Stimulated activated CD8-positive, alpha-beta memory T cell treated with anti-CD3 and anti-CD28 coated beads, Interleukin-4, amount 100 ng/mL, for 24 hours (primary cell): ENCODE results near the gene DDX31.

ENCODE experiments used
- DNase-seq: peaks from one replicate; pipeline ENCODE4 v3.0.0-alpha.2; 2020; ENCODE audit warnings: low read depth

Gene DDX31

GRCh38 chr9:132672413-132672690, 2.6 kb upstream of the DDX31 start:
- DNase-seq: no peak

DNA sequence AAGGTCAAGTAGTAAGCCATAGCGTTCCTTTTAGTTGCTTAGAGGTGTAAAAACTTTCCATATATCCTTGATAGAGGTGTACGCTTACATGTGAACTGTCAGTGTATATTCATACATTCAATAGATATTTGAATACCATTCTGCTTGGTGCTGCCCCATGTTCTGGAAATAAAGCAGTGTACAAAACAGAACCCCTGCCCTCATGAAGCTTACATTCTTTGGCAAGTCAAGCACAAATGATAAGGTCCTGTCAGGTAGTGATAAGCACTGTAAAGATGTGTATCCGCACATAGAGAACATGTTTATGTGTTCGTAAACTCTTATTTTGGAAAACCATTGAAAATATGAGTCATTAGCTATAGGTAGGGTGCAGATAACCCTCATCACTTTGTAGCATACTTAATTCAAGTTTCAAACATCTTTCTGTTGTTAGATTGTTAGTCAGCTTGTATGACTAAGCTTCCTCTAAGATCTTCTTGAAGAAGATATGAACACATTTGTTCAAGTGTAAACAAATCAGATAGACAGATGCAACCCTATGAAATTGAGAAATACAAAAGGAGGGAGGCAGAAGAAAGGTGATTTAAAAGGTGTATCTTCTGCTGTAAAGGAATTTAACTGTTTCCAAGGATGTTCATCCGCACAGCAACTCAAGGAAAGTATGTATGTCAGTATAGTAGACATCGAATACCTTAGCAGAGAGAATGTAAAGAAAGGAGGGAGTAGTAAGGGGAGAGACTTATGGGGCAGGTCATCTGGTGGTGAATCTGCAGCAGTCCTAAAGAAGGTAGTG, 2.0 kb upstream of the DDX31 start:
- DNase-seq: no peak

DNA sequence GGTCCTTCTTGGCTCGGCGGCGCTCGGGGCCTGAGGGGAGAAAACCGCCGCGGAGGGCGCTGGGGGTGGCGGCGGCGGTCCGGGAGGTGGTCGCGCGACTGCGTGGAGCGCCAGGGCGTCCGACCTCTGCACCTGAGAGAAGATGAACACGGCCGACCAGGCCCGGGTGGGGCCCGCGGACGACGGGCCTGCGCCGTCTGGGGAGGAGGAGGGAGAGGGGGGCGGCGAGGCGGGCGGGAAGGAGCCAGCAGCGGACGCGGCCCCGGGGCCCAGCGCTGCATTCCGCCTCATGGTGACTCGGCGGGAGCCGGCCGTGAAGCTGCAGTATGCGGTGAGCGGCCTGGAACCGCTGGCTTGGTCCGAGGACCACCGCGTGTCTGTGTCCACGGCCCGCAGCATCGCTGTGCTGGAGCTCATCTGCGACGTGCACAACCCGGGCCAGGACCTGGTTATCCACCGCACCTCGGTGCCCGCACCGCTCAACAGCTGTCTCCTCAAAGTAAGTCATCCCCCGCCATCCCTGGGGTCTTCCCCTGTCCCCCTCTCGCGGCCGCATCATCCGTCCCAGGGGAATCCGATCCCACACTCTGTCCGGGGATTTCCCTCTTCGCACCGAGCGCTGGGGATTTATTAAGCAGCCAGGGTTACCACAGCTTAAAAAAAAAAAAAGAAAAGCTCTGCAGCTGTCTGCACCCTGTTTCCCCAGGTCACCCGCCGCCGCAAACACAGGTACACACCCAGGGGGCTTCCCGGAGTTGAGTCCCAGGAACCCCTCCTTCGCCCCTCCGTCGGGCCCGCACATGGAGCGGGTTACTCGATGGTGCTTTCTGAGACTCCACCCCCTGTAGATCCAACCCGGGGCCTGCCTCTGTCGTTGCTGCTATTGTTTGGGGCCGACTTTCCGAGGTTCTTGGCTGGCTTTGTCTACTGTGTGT, 941 bp upstream of the DDX31 start, which contains the start of gene GTF3C4:
GTF3C4 (plus strand) TSS at position 8 of the 935 bp plus-strand sequence; CDS start at position 143, 135 bp downstream.
- peak; percentile 28 for DNase-seq

- no peak for DNase-seq
Measured at GRCh38 chr9:132669319-132669697, 475 bp downstream of the DDX31 start.

- no peak for DNase-seq
Measured at GRCh38 chr9:132663851-132664250, 5.9 kb downstream of the DDX31 start.

DNA sequence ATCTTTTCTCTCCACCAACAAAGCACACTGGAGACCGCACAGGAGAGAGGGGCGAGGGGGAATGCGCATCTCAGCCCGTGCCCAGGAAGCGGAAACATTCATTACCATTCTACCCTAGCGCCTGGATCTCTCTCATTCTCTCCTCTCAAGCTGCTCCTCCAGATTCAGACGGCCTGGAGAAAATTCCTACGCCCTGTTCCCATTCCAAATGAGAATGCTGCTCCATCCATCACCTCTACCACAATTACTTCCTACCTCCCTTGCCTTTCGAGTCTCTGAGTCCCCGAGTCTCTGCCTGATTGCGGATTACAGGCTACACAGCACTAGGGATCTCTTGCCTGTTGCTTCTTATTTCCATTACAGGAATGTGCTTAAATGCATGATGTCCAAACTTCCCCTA, 6.7 kb downstream of the DDX31 start:
- DNase-seq: no peak

GRCh38 chr9:132662152-132662945, 7.4 kb downstream of the DDX31 start:
- DNase-seq: no peak

GRCh38 chr9:132656299-132656698, 13.5 kb downstream of the DDX31 start:
- no peak for DNase-seq

GRCh38 chr9:132651259-132651658, 18.5 kb downstream of the DDX31 start:
- DNase-seq: no peak

DNA sequence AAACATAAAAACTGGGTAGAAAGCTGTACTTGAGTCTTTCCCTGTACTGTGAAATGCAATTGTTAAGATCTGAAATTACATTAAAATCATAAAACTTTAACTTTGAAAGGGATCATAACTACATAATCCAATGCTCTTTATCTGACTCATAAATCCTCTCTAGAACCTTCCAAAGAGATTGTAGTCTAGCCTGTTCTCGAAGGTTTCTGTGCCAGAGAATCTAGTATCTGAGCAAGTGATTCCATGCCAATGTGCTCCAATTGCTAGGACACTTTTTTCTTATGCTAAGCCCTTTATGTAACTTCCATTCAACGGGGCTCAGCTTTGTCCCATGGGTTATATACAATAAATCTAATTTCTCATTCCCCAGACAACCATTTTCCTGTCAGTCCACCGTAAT, 21.1 kb downstream of the DDX31 start:
- DNase-seq: no peak

DNA sequence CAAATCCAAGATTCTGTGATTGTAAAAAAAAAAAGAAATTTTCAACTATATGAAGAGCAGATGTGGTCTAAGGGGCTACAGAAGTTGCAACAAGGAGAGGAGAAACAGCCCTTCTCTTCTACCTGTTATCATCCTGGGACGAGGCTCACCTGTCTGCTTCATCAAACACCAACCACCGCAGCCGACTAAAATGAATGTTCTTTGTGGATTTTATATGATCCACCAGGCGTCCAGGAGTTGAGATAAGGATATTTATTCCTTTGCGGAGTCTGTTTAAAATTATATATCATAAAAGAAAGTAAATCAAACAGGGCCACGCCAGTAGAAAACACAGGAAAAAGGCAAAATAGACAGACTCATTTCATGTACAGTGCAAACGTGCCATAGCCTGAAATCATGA, 21.5 kb downstream of the DDX31 start:
- no peak for DNase-seq

DNA sequence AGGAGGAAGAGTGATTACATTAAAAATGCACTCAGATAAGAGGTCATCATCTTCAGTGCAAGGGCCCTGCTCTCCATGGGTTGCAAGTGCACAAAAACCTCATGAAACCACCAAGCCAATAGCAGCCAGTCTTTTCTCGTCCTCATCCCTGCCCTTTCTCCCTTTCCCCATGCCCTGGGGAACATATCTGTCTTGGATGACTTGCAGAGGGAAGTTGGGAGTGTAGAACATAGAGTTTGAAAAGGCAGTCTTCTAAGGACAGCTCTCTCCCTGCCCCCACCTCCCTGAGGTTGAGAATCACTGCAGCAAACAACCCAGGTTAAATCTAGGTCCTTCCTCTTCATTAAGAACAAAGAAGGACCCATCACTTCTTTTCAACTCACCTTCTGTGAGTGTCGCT, 22.0 kb downstream of the DDX31 start:
- DNase-seq: no peak

DNA sequence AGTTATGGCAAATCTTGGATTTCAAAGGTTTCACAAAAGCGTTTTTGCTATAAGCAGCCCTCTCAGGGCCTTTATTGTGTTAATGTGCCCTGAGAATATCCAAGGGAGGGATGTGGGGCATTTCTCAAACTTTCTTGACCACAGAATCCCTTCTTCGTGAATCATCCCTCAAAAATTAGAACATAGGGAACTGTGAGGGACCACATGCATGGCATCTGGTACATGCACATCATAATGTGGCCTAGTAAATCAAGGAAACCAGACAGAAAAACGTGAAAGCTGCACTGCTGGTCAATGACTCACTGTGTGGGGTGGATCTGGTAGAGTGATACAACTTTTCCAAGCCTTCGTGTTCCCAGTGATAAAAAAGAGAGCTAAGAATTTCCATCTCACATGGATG, 22.4 kb downstream of the DDX31 start:
- DNase-seq: no peak

DNA sequence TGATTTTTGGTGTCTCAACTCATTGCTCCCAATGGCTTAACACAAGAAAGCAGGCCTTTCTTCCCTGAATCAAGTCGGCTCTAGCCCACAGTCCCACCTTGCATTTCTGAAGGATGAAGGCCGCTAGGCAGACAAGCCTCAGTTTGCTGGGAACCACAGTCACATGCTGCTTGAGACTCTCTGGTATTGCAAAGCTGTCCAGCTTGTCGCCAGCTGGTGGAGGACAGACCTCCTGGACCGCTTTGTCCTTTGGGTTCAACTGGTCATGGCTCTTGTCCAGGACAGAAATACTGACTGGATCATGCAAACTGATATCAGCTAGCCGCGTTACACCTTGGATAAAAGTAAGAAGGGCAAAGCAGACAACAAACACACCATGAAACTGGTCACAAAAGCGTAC, 23.1 kb downstream of the DDX31 start:
- DNase-seq: no peak

DNA sequence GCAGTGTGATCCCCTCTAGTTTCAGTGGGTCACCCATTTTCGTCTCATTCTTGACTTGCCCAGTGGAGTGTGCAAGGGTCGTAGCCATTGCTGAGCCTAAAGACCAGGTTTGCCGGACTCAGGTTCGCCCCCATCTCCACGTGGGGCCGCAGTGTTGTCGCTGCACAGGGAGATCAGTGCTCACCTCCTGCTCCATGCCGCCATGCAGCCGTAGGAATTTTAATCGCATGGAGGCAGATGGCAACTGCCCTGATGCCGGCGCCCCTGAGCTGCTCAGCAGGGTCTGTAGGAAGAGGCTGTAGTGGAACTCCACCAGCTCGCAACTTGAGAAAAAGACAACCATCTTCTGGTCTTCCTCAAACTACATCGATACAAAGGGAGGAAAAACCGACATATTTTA, 24.1 kb downstream of the DDX31 start:
- no peak for DNase-seq

- no peak for DNase-seq
Measured at GRCh38 chr9:132645306-132645705, 24.5 kb downstream of the DDX31 start.

- DNase-seq: no peak
Measured at GRCh38 chr9:132644251-132644650, 25.5 kb downstream of the DDX31 start.

DNA sequence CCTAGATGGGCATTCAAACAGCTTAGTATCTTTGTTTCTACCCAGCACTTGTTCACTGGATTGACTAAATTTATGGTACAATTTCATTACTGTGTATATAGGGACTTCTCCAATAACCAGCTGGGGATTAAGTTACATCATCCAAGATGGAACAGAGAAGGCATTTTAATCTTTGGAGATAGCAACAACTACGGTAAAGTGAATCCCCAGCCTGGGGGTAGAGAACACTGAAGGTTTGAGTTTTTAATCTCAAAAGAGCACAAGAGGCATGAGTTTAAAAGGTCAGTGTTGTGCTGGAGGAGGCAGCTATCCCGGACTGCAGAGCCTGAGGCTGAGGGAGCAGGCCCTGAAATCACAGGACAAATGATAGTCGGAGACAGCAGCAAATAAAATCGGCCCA, 28.6 kb downstream of the DDX31 start:
- no peak for DNase-seq

GRCh38 chr9:132639322-132639721, 30.5 kb downstream of the DDX31 start:
- DNase-seq: no peak

GRCh38 chr9:132638240-132638639, 31.5 kb downstream of the DDX31 start:
- no peak for DNase-seq

DNA sequence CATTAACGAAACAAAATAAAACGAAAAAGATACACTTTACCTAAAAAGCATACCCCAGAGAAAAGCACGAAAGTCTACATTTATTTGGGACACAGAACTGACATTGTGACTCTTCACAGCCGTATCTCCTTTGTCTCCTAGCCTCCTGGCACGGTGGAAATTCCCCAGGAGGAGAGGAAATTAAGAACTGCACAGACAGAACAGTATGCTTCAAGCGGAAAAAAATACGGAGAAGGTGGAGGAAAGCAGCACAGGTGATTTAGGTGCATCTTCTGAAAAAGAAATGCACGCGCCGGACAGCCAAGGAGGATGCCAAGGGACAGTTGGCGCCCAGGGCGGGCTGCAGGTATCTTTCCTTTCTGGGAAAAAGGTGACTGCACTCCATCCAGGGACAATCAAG, 32.0 kb downstream of the DDX31 start:
- DNase-seq: no peak

GRCh38 chr9:132637351-132637750, 32.4 kb downstream of the DDX31 start:
- DNase-seq: no peak

- DNase-seq: no peak
Measured at GRCh38 chr9:132634327-132634726, 35.5 kb downstream of the DDX31 start.
